DMS153 treated with DMSO at 0.1 percent for 48 hours (cell line): ENCODE results near the gene SF3A1.
"Not testable (repeated sequence)": the region's sequence is repeated elsewhere in the genome, so short reads cannot be mapped to it uniquely, and the experiment has no call there.

Source experiments
- DNase-seq: peaks from one replicate; lab custom pipeline; 2025; ENCODE audit not compliant: unreplicated experiment; lab: John Stamatoyannopoulos, UW

SF3A1 gene

GRCh38 chr22:30348809-30349208, 7.9 kb downstream of the SF3A1 start:
- no peak for DNase-seq

- DNase-seq: no peak
Measured at GRCh38 chr22:30348404-30348803, 8.3 kb downstream of the SF3A1 start.

- no peak for DNase-seq
Measured at GRCh38 chr22:30347255-30347892, 9.3 kb downstream of the SF3A1 start.

GRCh38 chr22:30344447-30345200, 12.1 kb downstream of the SF3A1 start:
- DNase-seq: no peak

GRCh38 chr22:30340911-30341685, 15.6 kb downstream of the SF3A1 start:
- no peak for DNase-seq

- DNase-seq: no peak
Measured at GRCh38 chr22:30338802-30339201, 17.9 kb downstream of the SF3A1 start.

- DNase-seq: not testable (repeated sequence)
Measured at GRCh38 chr22:30338341-30338740, 18.4 kb downstream of the SF3A1 start.

GRCh38 chr22:30337461-30337778, 19.3 kb downstream of the SF3A1 start:
- DNase-seq: no peak

GRCh38 chr22:30336752-30337460, 19.8 kb downstream of the SF3A1 start:
- no peak for DNase-seq

GRCh38 chr22:30335236-30335635, 21.5 kb downstream of the SF3A1 start:
- no peak for DNase-seq

GRCh38 chr22:30334646-30335045, 22.0 kb downstream of the SF3A1 start:
- DNase-seq: no peak

GRCh38 chr22:30333707-30334087, 23.0 kb downstream of the SF3A1 start:
- no peak for DNase-seq

GRCh38 chr22:30332994-30333706, 23.5 kb downstream of the SF3A1 start:
- DNase-seq: no peak

- DNase-seq: no peak
Measured at GRCh38 chr22:30332551-30332950, 24.1 kb downstream of the SF3A1 start.

- DNase-seq: no peak
Measured at GRCh38 chr22:30328466-30329049, 28.1 kb downstream of the SF3A1 start.

- peak; percentile 5 for DNase-seq
Measured at GRCh38 chr22:30327864-30328345, 28.8 kb downstream of the SF3A1 start.

GRCh38 chr22:30326706-30327362, 29.9 kb downstream of the SF3A1 start, which contains the start of gene TBC1D10A:
TBC1D10A (minus strand) TSS chr22:30326941; CDS start chr22:30326881, 60 bp downstream.
- DNase-seq: peak; percentile 88

GRCh38 chr22:30326255-30326705, 30.4 kb downstream of the SF3A1 start:
- no peak for DNase-seq

GRCh38 chr22:30325724-30326254, 30.9 kb downstream of the SF3A1 start:
- DNase-seq: no peak
